Posterior vena cava (tissue), 2 donors: ENCODE results near the gene UST. TPM values are rescaled to one million over a fixed set of nuclear protein-coding genes. Genes with fewer than 3 reads are reported as not detected.
"Not testable (repeated sequence)": the region's sequence is repeated elsewhere in the genome, so short reads cannot be mapped to it uniquely, and the experiment has no call there.

Source experiments
- DNase-seq: peaks from one replicate; pipeline ENCODE4 v3.0.0-alpha.2; 2020; ENCODE audit warnings: low spot score
- intact Hi-C, 2 donors: fragments of 100-400 bp; cut with DNase I; formaldehyde crosslinking; loops; one replicate each; pipeline versions ENCODE4 v1.14.1 to v1.14.2; 2022 to 2023
- total RNA-seq, 2 donors: library from RNA; stranded (reverse); fragmentation: NEBNext Ultra II Directional; extraction: Animal tissue kit (Norgen Biotek cat#: 25700); gene quantifications; one replicate each; pipeline ENCODE4 v1.2.1, GENCODE V29; 2021
- donor health status: DM: yes; HTN: yes; CAD: no.
- donor health status: DM: yes; HTN: yes; CAD: no.

Gene UST
- total RNA-seq, 2 donors from 2014 or later = 15.2 to 19.4 TPM

DNA sequence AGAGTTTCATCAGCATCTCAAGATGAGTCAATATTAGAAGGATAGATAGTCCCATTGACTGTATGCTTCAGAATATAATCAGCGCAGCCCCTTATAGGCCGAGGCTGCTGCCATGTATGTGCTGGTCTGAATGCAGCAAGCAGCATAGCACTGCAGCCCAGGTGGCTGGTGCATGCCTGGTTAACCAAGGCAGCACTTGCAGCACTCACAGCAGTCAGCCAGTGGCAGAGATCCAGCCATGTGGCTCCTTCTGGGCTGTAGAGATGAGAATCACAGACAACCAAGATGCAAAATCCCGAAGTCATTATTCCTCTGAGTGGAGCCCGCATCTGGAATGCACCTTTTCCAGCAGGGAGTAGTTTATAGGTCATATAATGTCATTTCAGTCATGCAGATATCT lies 251.9 kb downstream of the UST start:
- intact Hi-C loops = no loop called here
- no peak for DNase-seq

DNA sequence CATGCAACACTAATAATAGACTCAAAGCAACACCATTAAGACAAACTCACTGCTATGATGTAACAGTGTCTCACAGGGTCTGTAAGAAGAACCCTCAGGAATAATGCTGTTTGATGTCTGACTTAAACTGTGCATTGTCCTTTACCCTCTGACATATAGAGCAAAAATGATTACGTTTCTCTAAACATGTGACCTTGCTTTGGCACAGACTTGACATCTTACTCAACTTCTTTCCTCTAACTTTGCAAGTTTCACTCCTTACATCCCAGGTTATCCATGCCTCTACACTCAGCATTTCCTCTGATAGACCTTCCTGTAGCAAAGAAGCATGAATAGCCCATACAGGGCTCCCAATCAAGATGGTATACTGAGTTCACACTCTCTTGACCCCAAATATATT lies 252.7 kb downstream of the UST start:
- intact Hi-C loops = no loop called here
- no peak for DNase-seq

DNA sequence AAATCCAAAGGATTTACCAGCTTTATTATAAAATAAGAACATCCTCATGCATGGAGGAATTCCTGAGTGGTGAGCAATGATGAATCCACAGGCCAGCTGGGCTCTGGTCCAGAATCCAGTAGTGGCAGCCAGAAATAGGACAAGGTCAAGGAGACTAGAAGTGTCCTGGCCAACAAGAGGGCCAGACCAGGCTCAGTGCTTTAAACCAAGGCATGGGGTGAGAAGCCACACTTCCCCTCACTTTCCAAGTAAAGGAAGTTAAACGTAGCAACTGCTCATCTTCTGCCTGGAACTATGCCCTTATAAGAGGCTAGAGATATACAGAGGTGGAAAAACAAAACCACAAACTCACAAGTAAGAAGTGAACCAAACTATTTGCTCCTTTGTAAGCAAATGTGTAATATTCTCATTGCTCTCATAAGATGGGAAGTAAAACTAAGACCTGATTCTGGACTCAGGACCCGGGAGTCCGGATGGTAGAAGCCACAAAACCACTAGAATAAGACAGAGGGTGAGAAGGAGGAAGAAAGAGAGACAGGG lies 253.2 kb downstream of the UST start:
- intact Hi-C loops = no loop called here
- no peak for DNase-seq

DNA sequence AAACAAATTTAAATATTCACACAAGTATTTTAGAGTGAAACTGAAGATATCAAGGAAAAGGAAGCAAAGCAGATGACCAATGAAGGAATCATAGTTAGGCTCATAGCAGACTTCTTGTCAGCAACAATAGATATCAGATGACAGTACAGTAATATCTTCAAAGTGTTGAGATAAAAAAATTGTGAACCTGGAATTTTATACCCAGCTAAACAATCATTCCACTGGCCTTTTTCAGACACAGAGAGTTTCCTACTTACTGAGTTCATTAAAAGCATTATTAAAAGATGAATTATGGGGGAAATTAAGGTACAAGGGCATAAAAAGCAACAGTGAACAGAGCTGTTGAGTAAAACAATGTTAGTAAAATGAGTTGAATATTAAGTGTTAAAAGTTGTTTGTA lies 254.6 kb downstream of the UST start:
- intact Hi-C loops = no loop called here
- DNase-seq = no peak

DNA sequence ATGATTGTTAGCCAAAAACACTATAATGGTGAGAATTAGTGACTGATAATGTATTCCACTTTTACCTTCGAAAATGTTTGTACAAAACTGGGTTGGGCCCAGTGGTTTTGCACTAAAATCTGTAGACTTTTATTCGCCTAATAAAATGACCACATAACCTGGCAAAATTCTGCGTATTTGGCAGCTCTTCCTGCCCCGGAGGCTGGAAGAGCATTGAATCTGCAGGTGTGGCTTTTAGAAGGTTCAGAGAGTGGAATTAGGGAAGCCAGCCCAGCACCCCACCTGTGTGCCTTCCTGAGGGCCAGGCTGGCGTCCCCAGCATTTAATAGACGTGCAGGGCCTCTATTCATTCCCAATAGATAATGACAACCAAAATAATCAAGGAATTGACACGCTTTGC lies 256.7 kb downstream of the UST start:
- DNase-seq = no peak
- intact Hi-C loops = no loop called here

DNA sequence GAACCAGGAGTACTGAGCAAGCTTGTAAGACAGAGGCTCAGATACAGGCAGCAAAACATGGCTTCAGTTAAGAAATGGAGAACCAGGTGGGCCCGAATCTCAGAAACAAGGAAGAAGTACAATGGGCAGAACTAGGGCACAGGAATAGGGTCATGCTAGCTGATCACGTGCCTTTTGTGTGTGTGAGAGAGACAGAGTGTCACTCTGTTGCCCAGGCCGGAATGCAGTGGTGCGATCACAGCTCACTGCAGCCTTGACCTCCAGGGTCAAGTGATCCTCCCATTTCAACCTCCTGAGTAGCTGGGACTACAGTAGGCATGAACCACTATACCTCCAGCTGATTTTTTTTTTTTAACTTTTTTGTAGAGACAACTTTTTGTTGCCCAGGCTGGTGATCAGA lies 257.8 kb downstream of the UST start:
- no peak for DNase-seq
- intact Hi-C loops = no loop called here

DNA sequence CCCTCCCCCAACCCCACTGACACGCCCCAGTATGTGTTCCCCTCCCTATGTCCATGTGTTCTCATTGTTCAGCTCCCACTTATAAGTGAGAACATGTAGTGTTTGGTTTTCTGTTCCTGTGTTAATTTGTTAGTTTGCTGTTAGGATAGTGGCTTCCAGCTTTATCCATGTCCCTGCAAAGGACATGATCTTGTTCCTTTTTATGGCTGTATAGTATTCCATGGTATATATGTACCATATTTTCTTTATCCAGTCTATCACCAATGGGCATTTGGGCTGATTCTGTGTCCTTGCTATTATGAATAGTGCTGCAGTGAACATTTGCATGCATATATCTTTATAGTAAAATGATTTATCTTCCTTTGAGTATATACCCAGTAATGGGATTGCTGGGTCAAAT lies 259.4 kb downstream of the UST start:
- DNase-seq, intact Hi-C loops: not testable (repeated sequence)

DNA sequence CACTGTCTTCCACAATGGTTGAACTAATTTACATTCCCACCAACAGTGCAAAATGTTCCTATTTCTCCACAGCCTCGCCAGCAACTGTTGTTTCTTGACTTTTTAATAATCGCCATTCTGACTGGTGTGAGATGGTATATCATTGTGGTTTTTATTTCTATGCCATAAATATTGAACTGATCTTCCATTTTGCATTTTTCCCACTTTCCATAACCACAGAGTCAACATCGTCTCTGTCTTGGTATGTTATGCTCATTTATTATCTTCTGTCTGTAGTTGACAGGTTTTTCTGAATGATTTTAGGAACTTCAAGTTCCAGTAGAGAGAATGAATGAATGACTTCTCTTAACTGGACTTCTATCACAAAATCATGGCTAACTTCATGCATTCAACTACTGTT lies 259.8 kb downstream of the UST start:
- DNase-seq = no peak
- intact Hi-C loops = no loop called here

DNA sequence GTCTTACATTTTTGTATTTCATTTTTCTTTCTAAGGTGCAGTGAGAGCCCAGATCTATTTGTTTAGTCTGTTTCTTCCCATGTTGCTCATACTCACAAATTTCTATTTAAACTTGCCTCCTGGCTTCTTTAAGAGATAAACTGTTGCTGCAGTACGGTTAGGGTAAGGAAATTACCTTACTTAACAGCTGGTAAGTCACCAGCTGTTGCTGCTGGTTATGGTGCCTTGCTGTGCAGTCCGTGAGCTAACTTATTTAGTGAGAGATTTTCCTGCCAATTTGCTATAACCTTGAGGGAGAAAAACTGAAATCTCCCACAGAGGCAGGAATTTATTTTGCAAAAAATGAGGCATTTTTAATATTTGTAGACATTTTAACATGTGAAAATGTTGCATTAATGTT lies 261.0 kb downstream of the UST start:
- intact Hi-C loops = no loop called here
- no peak for DNase-seq

DNA sequence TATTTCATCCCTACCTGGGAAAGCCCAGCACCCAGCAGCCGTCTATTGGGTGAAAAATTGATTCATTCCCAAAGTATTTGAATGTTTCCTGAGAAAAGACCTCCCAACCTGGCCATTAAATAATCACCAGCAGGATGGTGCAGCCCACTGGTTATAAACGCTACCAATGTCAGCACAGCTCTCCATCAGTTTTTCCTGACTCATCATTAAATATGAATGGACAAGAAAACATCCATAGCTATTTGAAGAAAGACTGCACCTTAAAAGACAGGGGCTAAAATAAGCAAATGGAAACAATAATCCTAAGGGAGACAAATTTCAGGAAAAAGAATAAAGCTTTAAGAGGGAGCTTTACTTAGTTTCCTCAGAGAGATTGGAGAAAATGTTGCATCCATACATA lies 261.9 kb downstream of the UST start:
- no peak for DNase-seq
- intact Hi-C loops = no loop called here

DNA sequence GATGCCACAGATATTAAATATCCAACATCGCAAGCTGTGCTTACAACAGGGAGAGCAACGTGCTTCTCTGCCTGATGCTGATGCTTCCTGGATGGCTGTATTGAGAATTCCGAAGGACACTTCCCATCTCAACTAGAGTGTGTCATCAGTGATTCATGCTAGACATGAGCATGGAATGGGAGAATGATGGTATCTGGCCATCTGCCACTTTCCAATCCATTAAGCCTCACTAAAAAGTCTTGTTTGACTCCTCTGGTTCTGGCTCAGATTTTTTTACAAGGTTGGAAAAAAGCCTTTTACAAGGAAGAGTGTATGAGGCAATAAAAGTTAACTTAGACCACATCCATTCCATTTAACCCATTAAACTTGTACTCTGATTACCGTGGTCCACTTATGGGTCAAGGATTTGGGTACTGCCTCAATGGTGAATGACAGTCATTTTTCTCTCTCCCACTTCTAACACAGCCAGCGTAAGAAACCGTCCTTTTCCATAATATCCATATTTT lies 265.3 kb downstream of the UST start:
- DNase-seq = no peak
- intact Hi-C loops = no loop called here

DNA sequence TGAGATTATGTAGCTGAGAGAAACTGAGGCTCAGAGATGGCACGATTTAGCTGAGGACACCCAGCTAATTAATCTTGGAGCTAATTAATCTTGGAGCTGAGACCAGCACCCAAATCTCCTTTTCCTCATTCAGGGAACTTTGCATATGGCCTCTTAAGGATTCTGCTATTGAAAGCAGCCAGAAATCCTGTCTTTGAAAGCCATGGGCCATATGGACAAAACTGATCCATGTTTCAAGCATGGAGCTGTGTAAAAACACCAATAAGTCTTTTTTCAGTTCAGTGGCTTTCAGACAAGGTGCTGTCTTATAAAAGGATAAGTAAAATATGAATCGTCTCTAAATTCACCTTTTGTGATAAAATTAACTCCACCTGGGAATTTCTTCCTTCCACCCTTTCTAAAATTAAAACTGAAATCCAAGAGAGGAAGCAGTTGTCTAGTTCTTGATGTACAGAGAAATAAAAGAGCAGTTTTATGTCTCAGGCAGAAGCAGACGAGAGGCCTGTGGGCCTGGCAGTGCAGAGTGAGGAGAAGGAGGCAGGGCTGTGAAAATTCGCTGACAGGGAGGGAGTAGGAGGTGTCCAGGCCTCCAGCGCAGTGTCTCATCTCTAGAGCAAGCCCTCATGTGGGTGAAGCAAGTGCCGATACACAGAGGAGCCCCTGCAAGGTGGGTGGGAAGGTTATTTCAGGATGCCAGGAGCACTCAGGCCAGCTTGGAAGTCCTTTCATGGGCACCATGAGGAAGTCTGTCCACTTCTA lies 266.9 kb downstream of the UST start:
- intact Hi-C loops = no loop called here
- no peak for DNase-seq

DNA sequence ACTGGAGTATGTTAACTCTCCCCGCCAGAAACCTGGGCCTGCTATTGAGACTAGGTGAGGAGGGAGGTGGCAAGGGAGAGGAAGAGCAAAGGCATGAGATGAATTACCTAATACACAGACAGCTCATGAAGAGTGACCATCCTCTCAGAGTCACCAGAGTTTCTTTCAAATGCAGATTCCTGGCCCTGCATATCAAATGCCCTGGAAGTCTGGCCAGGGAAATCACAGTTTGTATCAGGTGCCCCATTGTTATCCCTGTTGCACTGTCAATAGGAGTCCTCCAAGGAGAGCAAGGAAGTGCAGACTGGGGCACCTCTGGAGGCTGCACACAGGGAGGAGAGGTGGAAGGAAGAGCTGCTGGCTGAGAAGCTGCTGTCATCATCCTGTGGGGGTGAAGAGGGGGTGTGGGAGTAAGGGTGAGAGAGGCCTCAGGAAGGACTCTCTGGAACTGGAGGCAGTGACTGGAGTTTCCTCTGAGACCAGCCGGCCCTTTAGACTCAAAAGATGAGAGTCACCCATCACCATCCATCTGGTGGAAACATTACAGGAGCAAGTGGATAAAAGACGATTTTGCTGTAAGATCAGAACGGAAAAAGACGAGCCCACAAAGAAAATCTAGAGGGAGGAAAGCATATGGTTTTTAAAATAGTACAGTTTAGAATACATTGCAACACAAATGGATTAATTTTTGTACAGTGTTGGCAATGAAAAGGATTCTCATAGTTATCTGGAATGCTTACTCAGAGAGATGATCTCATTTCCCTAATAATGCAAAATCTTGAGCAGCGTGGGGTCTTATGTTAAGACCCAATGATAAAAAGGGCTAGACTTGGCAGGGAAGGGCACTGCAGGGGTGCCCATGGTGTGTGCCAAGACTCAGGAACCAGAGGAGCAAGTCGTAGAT lies 268.1 kb downstream of the UST start:
- no peak for DNase-seq
- intact Hi-C loops = no loop called here

DNA sequence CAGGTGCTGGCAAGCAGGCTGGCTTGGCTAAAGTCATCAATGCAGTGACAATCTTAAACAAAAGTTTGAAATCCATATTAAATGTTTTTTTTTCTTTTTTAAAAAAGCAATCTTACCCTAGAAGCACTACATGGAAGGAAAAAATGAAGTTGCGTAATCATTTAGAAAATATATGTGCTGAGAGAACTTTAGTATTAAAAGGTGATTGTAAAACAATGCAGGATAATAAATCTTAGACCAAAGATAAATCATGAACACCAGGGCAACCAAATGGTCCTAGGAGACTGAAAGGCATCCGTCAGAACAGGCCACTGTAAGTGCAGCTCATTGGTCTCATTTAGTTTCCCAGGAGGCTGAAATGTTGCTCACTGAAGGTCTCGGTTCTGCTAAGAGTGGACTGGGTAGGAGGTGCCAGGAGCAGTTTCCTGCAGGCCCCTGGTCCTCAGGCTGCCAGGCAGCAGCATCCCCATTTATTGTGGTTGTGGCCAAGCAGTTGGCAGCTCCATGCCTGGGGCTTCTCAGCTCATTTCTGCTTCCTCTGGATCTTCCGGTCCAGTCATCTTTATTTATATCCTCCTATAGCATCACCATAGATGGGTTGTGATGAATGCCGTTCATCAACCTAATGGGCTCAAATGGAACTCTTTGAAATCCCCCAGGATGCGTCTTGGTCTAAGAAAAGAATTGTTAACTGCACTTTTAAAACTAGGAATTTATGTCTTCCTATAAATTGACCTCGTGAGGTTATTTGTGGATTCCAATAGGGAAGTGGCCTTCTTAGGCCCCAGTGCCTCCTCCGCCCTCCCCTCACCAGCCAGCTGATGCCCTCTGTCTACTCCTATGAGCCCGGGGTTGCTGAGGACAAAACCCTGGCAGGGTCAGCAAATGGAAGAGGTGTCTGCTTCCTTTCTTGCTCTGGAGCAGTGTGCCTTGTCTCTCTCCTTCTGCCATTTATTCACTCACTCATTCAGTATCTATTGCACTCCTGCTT lies 269.0 kb downstream of the UST start:
- DNase-seq = no peak
- intact Hi-C loops = no loop called here

DNA sequence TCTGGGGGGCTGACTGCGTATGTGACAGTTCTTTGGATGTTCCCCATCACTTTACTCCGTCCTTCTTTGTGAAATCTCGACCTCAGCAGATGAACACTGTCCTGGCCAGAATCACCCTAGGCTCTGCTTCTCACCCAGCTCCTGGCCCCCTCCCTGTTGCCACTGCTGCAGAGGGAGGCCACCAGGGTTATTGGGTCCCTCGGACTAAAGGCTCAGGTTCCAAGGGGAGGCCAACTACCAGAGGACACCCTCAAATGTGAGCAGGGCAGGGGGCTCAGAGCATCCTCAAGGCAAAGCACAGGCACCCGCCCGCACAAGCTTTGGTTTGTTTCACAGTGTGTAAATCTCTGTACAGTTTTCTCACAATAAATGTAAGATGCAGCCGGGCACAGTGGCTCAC lies 269.9 kb downstream of the UST start:
- no peak for DNase-seq
- intact Hi-C loops = no loop called here

DNA sequence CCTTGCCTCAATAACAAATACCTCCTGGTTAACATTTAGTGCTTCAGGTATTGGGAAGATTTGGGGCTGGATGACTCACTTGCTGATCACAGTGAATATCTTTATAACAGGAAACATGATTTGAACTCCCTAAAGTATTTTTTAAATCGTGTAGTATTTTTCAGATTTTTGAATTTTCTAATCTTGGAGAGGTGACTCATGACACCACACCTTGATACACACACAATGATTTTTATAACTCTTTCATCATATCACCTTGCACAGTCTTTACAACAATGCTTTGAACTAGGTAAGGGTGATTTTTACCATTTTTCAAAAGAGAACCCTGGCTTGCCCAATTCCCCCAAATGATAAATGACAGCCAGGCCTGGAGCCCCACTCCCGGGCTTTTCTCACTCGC lies 273.5 kb downstream of the UST start:
- no peak for DNase-seq
- intact Hi-C loops = no loop called here

DNA sequence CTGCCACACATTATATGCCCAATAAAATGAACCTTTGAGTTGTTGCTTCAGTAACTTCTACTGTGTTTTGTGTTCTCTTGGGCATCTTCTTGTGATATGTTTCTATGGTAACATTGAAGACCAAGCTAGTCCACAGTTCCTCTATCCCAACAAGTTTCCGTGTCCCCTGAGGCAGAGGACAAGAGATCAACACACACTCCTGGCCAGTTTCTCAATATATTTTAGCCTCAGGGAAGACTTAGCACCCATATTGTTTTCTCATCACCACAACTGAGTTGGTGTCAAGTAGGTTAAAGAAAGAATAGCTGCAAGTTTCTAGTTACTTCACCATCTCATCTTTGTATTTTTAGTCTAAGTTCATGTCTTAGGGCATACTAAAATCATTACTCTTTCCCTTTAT lies 277.5 kb downstream of the UST start:
- intact Hi-C loops = no loop called here
- no peak for DNase-seq

DNA sequence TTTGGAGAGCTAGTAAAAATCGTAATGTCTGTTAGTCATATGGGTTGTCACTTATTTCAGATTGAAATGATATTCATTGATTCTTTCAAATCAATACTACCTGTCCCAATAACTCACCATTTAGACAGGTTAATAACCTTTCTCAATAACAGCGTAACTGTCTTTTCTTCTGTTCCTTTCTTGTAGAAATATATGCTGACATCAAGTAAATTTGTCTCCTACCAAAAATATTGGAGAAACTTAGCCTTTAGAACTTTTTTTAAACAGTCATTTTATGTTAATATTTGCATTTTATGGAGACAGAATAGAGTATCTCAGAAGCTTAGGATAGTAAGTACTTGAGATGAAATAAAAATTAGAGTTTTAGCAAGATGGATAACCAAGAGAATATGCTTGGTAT lies 278.2 kb downstream of the UST start:
- no peak for DNase-seq
- intact Hi-C loops = loop anchor here in 1 of 2 donors (5.0 kb wide), 1 partner anchor 502 kb away; no protein-coding TSS in a partner anchor

DNA sequence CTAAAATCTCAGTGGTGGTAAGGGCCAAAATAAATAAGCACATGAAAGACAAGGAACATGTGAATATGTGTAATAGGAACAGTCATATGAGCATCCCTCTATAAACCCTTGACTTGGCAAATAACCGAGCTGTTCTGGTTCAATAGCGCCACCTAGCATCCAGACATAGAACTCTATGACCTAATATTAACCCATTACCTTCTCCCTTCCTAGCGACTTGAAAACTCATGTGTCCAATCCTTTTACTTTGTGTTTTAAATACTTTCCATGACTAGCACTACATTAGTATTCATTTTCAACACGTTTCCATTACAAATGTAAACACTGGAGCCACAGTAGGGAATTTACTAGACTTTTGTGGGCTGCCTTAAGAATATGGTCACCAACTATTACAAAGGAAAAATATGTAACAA lies 279.7 kb downstream of the UST start:
- intact Hi-C loops = loop anchor here in 1 of 2 donors (5.0 kb wide), 1 partner anchor 501 kb away; no protein-coding TSS in a partner anchor
- DNase-seq = no peak
